Duodenal mucosa (tissue), 2 donors: Measurements from ENCODE around the gene NFIA.
"Not testable (repeated sequence)": the region's sequence is repeated elsewhere in the genome, so short reads cannot be mapped to it uniquely, and the experiment has no call there.

Source experiments
- H3K27ac ChIP-seq: one replicate; pipeline ENCODE4 v1.7.0; 2013; ENCODE audit warnings: low read depth, low read length
- H3K27me3 ChIP-seq, 2 donors: one replicate each; pipeline ENCODE4 v1.7.0; 2013; ENCODE audit warnings: low read length in 2 of 2, control low read depth in 1 of 2; ENCODE audit not compliant: insufficient read depth in 2 of 2, control insufficient read depth in 1 of 2
- H3K36me3 ChIP-seq, 2 donors: one replicate each; pipeline ENCODE4 v1.7.0; 2013; ENCODE audit warnings: low read length in 2 of 2, control low read depth in 1 of 2; ENCODE audit not compliant: insufficient read depth in 2 of 2, control insufficient read depth in 1 of 2
- H3K4me1 ChIP-seq, 2 donors: one replicate each; pipeline ENCODE4 v1.7.0; 2013; ENCODE audit warnings: low read length in 2 of 2, control low read depth in 1 of 2; ENCODE audit not compliant: insufficient read depth in 2 of 2, control insufficient read depth in 1 of 2
- H3K4me3 ChIP-seq, 2 donors: one replicate each; pipeline ENCODE4 v1.7.0; 2013; ENCODE audit warnings: low read length in 2 of 2, low read depth in 1 of 2
- H3K9ac ChIP-seq, 2 donors: one replicate each; pipeline ENCODE4 v1.7.0; 2013; ENCODE audit warnings: low read length in 2 of 2, low read depth in 1 of 2
- H3K9me3 ChIP-seq, 2 donors: one replicate each; pipeline ENCODE4 v1.7.0; 2013; ENCODE audit warnings: low read length in 2 of 2, control low read depth in 1 of 2; ENCODE audit not compliant: control insufficient read depth in 1 of 2

NFIA gene

GRCh38 chr1:61125263-61125662 lies 42.9 kb downstream of the NFIA start:
- H3K4me1 ChIP-seq, result peaks cover 7 to 15% of the 10 kb centered on the region in 2 donors
- no peaks in the 10 kb centered on the region for H3K9me3 ChIP-seq
- no peak overlapping the region for H3K9ac ChIP-seq
- H3K27ac ChIP-seq, result no peak overlapping the region
- H3K36me3 ChIP-seq, result no peaks in the 10 kb centered on the region
- H3K4me3 ChIP-seq, result no peak overlapping the region
- no peaks in the 10 kb centered on the region for H3K27me3 ChIP-seq

GRCh38 chr1:61125895-61126294 lies 43.5 kb downstream of the NFIA start:
- H3K27ac ChIP-seq, result no peak overlapping the region
- no peaks in the 10 kb centered on the region for H3K27me3 ChIP-seq
- H3K4me1 ChIP-seq, result peaks cover 4 to 8% of the 10 kb centered on the region in 2 donors
- H3K4me3 ChIP-seq, result no peak overlapping the region
- H3K36me3 ChIP-seq, result no peaks in the 10 kb centered on the region
- no peak overlapping the region for H3K9ac ChIP-seq
- no peaks in the 10 kb centered on the region for H3K9me3 ChIP-seq

- not testable (repeated sequence) for H3K4me3 ChIP-seq, H3K9me3 ChIP-seq, H3K27ac ChIP-seq, H3K9ac ChIP-seq, H3K27me3 ChIP-seq, H3K36me3 ChIP-seq
- peaks cover 0 to 14% of the 10 kb centered on the region in 2 donors for H3K4me1 ChIP-seq
Observed at GRCh38 chr1:61126843-61127242, 44.5 kb downstream of the NFIA start.

GRCh38 chr1:61130338-61131000 lies 48.1 kb downstream of the NFIA start:
- Histone ChIP-seq H3K27me3 (no peaks in the 10 kb centered on the region), H3K36me3 (no peaks in the 10 kb centered on the region), H3K9me3 (no peaks in the 10 kb centered on the region), H3K4me1 (peaks cover 0 to 16% of the 10 kb centered on the region in 2 donors), H3K9ac (no peak overlapping the region), H3K4me3 (no peak overlapping the region), H3K27ac (no peak overlapping the region)

GRCh38 chr1:61131248-61131647 lies 48.9 kb downstream of the NFIA start:
- H3K4me1 ChIP-seq, result peaks cover 0 to 16% of the 10 kb centered on the region in 2 donors
- no peak overlapping the region for H3K4me3 ChIP-seq
- no peak overlapping the region for H3K27ac ChIP-seq
- H3K36me3 ChIP-seq, result no peaks in the 10 kb centered on the region
- H3K9me3 ChIP-seq, result no peaks in the 10 kb centered on the region
- no peaks in the 10 kb centered on the region for H3K27me3 ChIP-seq
- no peak overlapping the region for H3K9ac ChIP-seq

- H3K9me3 ChIP-seq, result no peaks in the 10 kb centered on the region
- H3K4me3 ChIP-seq, result no peak overlapping the region
- no peak overlapping the region for H3K27ac ChIP-seq
Observed at GRCh38 chr1:61131716-61132115, 49.4 kb downstream of the NFIA start.

GRCh38 chr1:61132176-61132638 lies 49.8 kb downstream of the NFIA start:
- Histone ChIP-seq H3K9me3 (no peaks in the 10 kb centered on the region), H3K9ac (no peak overlapping the region), H3K27me3 (no peaks in the 10 kb centered on the region), H3K4me3 (peak overlapping the region; percentile 9 to 36), H3K36me3 (no peaks in the 10 kb centered on the region), H3K27ac (no peak overlapping the region), H3K4me1 (peaks cover 0 to 16% of the 10 kb centered on the region in 2 donors)

More at GRCh38 chr1:61131716-61132115, 49.4 kb downstream of the NFIA start:
- peaks cover 0 to 16% of the 10 kb centered on the region in 2 donors for H3K4me1 ChIP-seq
- H3K9ac ChIP-seq, result no peak overlapping the region
- H3K27me3 ChIP-seq, result no peaks in the 10 kb centered on the region
- H3K36me3 ChIP-seq, result no peaks in the 10 kb centered on the region

- H3K9ac ChIP-seq, result no peak overlapping the region
- H3K4me3 ChIP-seq, result peak overlapping the region; percentile 9 to 36
- H3K9me3 ChIP-seq, result no peaks in the 10 kb centered on the region
- H3K36me3 ChIP-seq, result no peaks in the 10 kb centered on the region
- H3K27me3 ChIP-seq, result no peaks in the 10 kb centered on the region
- H3K27ac ChIP-seq, result no peak overlapping the region
- H3K4me1 ChIP-seq, result peaks cover 0 to 16% of the 10 kb centered on the region in 2 donors
Observed at GRCh38 chr1:61132645-61133334, 50.4 kb downstream of the NFIA start.

GRCh38 chr1:61133335-61134019 lies 51.1 kb downstream of the NFIA start:
- Histone ChIP-seq H3K27me3 (no peaks in the 10 kb centered on the region), H3K4me3 (no peak overlapping the region), H3K27ac (no peak overlapping the region), H3K9me3 (no peaks in the 10 kb centered on the region), H3K9ac (no peak overlapping the region), H3K4me1 (peaks cover 0 to 16% of the 10 kb centered on the region in 2 donors), H3K36me3 (no peaks in the 10 kb centered on the region)

GRCh38 chr1:61135291-61135690 lies 52.9 kb downstream of the NFIA start:
- H3K9ac ChIP-seq, result no peak overlapping the region
- H3K27ac ChIP-seq, result no peak overlapping the region
- H3K9me3 ChIP-seq, result no peaks in the 10 kb centered on the region
- no peaks in the 10 kb centered on the region for H3K36me3 ChIP-seq
- peaks cover 0 to 21% of the 10 kb centered on the region in 2 donors for H3K4me1 ChIP-seq
- H3K27me3 ChIP-seq, result no peaks in the 10 kb centered on the region
- H3K4me3 ChIP-seq, result no peak overlapping the region
